A549 (cell line): Measurements from ENCODE around the gene FARSB.

Experiments
- CBX8 ChIP-seq: fragments of 200-600 bp; sonication (generic); IDR thresholded peaks from 2 replicates; pipeline ENCODE4 v1.6.1; 2016
- CTCF ChIP-seq: fragments of >200 bp; sonication (Bioruptor Twin); formaldehyde crosslinking; IDR thresholded peaks from 3 replicates; pipeline ENCODE4 v1.5.1; 2016
- ESRRA ChIP-seq: fragments of 150-350 bp; IDR thresholded peaks from 2 replicates; pipeline ENCODE4 v1.6.1; 2014; ENCODE audit warnings: mild to moderate bottlenecking, low read length, borderline replicate concordance
- RAD21 ChIP-seq, 2 experiments: fragments of >200 bp in 1 of 2; sonication (Bioruptor Twin) in 1 of 2; formaldehyde crosslinking in 1 of 2; IDR thresholded peaks in 1 of 2; conservative IDR thresholded peaks in 1 of 2; 2 replicates in 1 of 2; 3 replicates in 1 of 2; pipeline ENCODE4 v1.6.1; 2012 to 2018; ENCODE audit warnings: inconsistent platforms in 1 of 2
- SREBF2 ChIP-seq: fragments of 450-650 bp; IDR thresholded peaks from 2 replicates; pipeline ENCODE4 v1.6.1; 2014; ENCODE audit warnings: mild to moderate bottlenecking, moderate library complexity
- TF ChIP-seq, protein P1 (sequence below): IDR thresholded peaks from 2 replicates; pipeline ENCODE4 v1.6.1; 2012; ENCODE audit warnings: low read depth, borderline replicate concordance

- TF ChIP-seq, protein P1, sequence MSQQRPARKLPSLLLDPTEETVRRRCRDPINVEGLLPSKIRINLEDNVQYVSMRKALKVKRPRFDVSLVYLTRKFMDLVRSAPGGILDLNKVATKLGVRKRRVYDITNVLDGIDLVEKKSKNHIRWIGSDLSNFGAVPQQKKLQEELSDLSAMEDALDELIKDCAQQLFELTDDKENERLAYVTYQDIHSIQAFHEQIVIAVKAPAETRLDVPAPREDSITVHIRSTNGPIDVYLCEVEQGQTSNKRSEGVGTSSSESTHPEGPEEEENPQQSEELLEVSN, result no peak
- TF ChIP-seq CTCF, result no peak
- no peak for TF ChIP-seq ESRRA
- no peak for TF ChIP-seq RAD21 (conservative IDR thresholded peaks at IDR 0.05 in 1 of 2, IDR thresholded peaks at IDR 0.05 in 1 of 2)
- no peak for TF ChIP-seq SREBF2
- no peak for TF ChIP-seq CBX8
Measured at GRCh38 chr2:222646008-222646407, 9.9 kb downstream of the FARSB start.
